HG03060 (cell line): ENCODE data around the gene SLC22A12.
"Not testable (repeated sequence)": the region's sequence is repeated elsewhere in the genome, so short reads cannot be mapped to it uniquely, and the experiment has no call there.

Experiments
- ATAC-seq: cut with Tn5 transposase; IDR thresholded peaks from one replicate; pipeline ENCODE4 v1.9.1; 2021; ENCODE audit warnings: low read depth, moderate number of reproducible peaks; ENCODE audit not compliant: unreplicated experiment

Gene SLC22A12

DNA sequence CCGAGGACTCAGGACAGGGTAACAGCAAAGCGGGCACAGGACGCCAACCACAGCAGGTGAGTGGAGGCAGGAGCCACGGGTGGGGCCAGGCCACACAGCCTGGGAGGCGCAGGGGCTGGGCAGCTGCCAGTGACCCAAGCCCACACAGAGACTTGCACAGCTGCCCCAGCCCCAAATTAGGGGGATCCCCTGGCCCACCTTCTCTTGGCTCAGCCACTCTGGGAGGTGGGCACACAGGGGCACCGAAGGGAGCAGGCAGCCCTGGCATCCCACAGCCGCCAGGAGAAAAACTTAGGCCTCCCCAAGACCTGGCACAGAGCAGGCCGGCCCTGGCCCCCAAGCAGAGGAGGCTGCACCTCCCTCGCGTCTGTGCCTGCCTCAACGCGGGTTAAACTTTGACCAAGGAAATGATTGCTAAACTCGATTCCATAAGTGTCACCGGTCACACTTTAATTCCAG, at the start of gene SLC22A12:
SLC22A12 (plus strand) TSS at position 458 of the 459 bp plus-strand sequence. CDS start 337 bp downstream, outside the sequence.
- ATAC-seq, result no peak

DNA sequence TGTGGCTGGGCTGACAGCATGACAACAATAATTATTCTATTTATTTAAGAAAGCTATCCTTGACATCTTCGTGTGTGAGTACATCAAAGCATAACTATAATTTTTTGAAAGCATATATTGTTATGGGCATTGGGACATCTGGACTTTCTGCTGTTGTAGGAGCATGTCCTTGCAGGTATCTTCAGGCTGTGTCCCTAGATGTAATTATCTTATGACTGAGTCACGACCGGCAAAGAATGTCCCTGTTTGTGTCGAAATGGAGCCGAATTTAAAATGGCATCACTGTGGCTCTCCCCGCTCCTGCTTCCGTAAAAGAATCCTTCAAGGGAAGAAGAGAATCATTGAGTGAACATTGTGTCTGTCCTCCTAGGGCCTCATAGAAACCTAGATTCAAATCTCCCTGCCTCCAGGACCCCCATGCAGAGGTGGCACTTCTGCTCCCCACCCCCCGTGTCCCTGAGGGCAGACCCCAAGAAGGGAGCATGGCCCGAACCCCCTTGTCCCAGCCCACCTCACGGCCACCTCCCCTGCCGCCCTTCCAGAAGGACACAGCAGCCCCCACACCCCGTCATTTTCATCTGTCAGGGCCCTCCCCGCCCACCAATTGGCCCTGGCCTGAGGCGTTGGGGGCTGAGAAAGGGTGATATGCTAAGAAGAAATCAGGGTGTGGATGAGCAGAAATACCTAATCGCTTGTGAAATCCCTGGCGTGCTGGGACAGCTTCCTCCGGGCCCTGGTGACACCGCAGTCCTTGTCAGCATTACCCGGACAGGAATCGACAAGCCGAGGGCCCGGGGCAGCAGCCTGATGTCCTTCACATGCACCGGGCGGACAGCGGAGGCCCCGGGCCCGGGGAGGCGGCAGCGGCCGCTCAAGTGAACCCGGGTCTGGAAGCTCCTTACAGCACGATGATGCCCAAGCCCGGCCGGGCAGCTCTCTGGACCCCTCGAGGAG, 48.6 kb upstream of the SLC22A12 start:
- ATAC-seq, result no peak

DNA sequence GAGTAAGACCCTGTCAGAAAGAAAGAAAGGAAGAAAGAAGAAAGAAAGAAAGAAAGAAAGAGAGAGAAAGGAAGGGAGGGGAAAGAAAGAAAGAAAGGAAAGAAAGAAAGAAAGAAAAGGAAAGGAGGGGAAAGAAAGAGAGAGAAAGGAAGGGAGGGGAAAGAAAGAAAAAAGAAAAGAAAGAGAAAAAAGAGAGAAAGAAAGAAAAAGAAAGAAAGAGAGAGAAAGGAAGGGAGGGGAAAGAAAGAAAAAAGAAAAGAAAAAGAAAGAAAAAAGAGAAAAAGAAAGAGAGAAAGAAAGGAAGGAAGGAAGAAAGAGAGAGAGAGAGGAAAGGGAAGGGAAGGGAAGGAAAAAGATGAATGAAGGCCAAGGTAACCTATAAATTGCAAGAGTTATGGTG, 47.2 kb upstream of the SLC22A12 start:
- ATAC-seq, result no peak

DNA sequence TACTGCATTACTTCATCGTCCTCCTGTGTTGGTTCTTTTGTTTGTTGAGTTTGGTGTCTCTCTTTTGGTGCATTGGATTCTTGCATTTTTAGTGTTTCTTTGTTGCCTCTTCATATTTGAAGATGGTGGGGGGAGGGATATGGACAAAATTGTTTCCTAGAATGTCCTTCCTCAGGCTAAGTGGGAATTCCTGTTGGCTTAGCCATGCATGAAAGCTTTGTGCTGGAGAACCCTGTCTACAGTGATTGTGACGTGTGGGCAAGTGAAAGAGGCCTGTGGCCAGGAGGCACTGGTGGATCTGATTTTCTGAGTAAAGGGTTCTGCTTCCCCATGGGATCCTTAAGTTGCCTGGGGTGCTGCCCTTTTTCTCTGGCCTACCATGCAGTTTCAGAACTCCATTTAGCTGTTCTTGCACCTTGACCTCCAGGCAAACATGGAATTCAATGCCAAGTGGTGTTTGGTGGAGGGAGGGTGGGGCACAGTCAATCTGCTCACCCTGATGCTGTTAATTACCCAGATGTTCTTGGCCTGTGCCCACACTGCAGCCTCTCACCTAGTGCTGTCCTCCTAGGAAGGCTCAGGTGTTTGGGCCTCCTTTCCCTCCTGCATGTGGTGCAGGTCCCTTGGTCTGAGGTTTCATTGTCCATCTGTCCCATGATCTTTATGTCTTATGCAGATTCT, 46.3 kb upstream of the SLC22A12 start:
- no peak for ATAC-seq

DNA sequence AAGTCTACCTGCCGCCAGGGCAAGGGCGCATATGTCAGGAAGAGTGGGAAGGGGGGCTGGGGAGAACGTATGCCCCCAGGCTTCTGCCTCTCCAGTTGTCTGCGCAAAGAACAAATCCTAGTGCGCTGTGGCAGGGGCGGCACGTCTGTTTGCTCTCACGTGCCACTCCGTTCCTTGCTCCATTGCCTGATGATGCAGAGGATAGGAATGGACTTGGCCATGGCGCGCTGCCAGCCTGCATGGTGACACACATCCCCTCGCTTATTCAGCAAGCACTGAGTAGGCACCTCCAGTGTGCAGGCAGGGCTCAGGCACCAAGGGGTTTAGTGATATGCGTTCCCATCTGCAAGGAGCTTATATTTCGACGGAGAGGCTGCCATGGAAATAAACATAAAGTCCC, 45.4 kb upstream of the SLC22A12 start:
- ATAC-seq, result no peak

DNA sequence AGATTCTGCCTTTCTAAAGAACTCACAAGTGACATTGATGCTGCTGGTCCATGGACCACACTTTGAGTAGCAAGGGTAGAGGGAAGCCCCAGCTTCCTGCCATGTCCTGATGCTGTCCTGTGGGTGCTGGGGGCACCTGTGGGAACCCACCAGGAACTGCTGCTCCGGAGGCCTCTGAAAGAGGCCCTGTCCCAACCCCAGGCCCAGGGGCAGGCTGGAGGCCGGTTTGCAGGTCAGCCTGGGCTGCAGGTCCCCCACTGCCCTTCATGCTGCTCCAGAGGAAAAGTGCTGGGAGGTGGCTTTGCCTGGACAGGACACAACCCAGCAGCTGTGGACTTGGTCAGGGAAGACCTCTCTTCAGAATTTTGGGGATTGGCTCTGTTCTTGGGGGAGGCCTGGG, 44.8 kb upstream of the SLC22A12 start:
- ATAC-seq, result no peak

DNA sequence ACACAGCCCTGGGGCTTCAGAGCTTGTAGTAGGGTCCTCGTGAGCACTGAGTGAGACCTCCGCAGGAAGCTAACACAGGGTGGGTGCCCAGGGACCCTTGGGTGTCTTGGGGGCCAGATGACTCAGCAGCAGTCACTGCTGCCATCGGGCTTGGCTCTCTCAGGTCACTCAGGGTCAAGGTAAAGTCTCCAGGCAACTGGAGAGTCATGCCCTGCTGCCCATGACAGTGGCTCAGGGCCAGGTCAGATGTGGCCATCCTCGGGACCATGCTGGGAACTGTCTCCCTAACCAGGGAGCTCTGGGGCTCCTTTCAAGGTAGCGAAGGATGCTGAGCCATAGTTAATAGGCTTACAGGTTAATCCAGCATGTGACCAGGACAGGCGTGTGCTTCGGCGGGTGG, 44.4 kb upstream of the SLC22A12 start:
- ATAC-seq, result no peak

DNA sequence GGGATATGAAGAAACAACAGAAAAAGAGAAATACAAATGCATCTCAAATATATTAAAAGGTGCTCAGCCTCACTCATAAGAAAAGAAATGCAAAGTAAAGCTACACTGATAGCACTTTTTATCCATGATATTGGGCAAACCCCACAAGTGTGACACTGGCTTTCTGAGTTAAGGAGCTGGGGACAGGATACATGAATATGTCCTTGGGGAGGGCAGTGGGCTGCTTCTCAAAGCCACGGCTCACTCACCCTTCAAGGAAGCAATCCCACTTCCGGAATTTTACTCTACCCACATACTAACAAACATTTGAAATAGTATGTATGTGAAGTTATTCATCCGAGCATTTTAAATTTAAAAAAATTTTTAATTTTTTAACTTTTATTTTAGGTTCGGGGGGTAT, 41.1 kb upstream of the SLC22A12 start:
- no peak for ATAC-seq

DNA sequence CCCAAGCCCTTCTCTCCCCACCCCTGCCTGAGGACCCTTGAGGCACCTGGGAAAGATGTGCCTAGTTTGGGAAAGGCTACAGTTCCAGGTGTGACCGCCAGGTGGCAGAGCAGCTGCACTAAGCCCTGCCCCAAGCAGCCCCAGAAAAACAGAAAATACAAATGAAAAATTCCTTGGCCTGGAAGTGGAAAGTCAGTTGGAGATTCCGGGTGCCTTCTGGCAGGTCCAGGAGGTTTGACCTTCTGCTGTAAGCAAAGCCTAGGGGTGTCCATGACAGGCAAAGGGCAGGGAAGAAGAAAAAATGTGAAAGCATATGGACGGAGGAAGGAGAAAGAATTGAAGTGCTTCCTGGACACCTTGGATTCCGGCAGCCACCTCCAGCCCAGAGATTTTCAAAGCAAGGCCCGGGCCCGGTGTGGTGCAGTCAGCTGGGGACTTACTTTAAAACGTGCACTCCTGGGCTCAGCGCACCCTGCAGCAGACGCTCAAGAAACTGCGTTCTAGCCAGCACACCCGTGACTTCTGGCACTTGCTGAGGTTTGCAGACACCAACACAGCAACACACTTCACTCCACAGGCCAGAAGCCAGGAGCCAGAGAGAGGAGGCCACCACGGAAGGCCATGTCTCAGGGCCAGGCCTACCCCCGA, 37.3 kb upstream of the SLC22A12 start:
- no peak for ATAC-seq

DNA sequence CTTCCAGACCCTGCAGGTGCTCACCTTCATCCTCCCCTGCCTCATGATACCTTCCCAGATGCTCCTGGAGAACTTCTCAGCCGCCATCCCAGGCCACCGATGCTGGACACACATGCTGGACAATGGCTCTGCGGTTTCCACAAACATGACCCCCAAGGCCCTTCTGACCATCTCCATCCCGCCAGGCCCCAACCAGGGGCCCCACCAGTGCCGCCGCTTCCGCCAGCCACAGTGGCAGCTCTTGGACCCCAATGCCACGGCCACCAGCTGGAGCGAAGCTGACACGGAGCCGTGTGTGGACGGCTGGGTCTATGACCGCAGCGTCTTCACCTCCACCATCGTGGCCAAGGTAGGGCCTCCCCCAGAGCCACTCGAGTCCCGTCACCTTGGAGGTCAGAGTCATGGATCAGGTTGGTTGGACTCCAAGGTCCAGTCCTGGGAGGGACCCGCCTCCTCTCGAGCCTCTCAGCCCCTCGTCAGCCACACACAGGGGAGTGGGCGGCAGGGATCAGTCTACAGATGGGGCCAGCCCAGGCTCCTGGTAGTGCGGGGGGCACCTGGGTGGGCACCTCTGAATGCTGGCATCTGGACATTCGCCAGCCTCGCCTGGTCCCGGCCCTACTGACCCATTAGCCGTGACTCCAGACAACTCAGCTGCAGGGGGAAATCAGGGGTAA, 34.8 kb upstream of the SLC22A12 start:
- no peak for ATAC-seq

DNA sequence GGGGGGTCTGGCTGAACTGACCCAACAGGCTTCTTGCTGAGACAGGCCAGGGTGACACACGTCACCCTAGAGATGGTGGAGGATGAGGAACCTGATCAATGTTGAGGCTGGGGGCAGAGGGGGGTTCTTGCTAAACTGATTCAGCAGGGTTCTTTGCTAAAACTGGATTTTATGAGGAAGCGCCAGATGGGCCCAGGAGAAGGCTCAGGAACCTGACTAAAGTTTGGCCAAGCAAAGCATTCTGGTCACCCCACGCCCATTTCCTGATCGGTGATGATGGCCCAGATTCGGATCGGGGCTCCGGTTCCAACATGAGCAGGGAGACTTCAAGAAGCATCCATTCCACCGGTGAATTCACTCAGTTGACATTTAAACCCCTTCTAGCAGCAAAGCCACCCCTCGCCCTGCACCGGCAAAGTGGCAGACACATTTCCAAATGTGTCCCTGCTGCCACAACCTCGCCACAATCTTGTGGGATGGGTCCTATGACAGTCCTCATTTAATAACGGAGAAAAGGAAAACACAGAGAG, 34.2 kb upstream of the SLC22A12 start:
- no peak for ATAC-seq

DNA sequence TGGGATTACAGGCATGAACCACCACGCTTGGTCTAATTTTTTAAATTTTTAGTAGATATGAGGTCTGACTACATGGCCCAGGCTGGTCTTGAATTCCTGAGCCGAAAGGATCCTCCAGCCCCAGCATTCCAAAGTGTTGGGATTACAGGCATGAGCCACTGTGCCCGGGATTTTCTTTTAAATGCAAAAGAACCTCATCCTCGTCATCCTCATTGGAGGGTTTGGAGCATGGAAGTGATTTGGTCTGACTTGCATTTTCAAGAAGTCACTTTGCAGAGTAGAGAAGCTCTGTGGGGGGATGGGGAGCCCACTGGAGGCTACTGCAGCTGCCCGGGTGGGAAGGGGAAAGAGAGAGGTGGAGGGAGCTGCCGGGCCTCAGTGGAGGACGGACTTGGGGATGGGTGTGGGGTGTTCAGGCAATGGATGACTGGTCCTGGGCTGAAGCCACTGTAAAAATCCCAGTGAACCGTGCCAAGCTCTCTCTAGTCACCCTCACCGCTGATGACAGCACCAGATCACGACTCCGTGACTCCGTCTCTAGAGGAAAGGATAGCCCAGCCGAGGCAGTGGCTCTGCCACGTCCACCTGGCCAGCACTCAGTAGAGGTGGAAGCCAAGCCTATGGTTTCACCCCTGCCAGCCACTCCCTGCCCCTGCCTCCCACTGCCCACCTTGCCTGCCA, 32.8 kb upstream of the SLC22A12 start:
- ATAC-seq, result no peak

DNA sequence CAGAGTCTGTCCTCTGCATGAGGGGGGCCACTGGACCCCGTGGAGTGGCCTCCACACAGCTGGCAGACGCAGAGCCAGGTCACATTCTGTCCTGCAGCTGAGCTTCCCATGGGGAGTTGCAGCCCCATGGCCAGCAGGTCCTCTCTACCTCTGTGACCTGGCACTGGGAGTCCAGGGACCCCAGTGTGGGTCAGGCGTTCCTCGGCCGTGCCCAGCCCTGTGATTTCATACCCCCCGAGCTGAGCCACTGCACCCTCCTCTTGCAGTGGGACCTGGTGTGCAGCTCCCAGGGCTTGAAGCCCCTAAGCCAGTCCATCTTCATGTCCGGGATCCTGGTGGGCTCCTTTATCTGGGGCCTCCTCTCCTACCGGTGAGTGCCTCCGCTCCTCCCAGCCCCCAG, 32.2 kb upstream of the SLC22A12 start:
- ATAC-seq, result no peak

DNA sequence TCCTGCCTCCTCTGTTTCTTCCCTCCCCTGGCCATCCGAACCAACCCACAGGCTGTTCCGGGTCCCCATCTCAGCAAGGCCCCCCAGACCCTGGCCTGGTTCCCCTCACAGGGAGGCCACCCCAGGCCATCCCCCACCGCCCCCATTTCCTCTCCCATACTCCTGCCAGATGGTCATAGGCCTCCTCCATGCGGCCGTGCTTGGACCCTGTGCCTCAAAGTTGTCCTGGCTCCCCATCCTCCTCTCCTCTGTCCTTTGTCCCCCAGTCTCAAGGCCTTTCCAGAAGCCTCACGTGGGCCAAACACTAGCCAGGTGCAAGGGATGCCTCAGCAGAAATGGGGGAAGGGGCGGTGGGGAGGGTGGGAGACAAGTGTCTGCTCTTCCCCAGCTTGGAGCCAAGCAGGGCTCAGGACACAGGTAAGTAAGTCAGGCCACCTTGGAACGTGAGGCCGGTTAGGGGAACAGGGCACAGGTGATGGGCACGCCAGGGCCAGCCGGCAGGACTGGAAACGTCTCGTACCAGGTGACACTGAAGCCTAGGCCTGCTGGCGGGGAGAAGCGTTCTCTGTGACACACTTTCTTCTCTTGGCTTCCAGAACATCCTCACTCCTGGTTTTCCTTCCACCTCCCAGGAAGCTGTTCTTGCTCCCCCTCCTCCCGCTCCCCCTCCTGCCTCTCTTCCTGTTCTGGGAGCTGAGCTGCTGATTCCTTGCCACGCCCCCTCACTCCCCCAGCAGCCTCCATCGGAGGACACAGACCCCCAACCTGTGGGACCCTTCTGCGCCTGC, 31.5 kb upstream of the SLC22A12 start:
- ATAC-seq, result no peak

DNA sequence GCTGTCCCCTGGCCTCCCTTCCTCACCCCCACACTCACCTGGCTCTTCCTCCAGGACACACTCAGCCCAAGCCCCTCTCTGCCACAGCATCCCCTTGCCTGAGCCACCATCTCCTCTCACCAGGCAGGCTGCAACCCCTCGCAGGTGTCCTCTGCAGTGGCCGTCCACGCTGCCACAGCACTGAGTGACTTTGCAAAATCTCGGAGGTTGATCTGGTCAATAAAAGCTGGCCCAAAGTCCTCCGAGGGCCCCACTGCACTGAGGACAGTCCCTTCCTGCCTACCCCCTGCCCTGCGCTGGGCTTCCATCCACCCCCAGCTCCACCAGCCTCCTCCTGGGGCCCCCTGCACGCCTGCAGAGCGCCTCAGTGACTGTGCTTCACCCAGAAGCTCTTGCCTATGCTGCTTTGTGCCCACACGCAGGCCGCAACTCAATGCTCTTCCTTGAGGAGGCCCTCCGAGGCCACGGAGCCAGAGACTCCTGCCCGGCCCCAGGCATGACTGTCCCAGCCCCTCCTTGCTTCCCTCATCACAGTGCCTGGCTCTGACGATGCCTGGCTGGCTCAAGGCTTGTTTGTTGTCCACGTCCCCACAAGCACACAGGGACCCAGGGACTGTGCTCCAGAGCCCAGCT, 30.8 kb upstream of the SLC22A12 start:
- ATAC-seq, result no peak

DNA sequence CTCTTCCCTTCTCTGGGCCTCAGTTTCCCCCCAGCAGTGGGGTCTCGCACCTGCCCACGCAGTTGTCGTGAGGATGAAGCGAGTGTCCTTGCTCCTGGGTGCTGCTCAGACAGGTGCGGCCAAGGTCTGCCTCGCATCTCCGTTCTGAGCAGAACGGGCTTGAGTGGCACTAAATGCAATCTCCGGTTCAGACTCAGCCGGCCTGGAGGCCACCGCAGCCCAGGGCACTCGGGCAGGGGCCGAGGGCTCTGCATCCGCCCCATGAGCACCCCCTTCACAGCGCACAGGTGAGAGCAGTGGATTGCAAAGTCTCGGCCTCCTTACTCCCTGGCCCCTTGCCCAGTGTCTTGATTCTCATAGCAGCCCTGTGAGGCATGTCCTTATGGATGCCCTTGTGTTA, 30.1 kb upstream of the SLC22A12 start:
- no peak for ATAC-seq

DNA sequence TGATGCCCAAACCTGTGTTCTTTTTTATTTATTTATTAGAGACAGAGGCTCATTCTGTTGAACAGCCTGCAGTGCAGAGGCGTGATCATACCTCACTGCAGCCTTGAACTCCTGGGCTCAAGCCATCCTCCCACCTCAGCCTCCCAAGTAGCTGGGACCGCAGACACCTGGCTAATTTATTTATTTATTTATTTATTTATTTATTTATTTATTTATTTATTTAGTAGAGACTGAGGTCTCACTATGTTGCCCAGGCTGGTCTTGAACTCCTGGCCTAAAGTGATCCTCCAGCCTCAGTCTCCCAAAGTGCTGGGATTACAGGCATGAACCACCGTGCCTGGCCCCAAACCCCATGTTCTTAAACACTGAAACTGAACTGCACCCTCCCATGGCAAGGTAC, 29.6 kb upstream of the SLC22A12 start:
- ATAC-seq, result not testable (repeated sequence)

DNA sequence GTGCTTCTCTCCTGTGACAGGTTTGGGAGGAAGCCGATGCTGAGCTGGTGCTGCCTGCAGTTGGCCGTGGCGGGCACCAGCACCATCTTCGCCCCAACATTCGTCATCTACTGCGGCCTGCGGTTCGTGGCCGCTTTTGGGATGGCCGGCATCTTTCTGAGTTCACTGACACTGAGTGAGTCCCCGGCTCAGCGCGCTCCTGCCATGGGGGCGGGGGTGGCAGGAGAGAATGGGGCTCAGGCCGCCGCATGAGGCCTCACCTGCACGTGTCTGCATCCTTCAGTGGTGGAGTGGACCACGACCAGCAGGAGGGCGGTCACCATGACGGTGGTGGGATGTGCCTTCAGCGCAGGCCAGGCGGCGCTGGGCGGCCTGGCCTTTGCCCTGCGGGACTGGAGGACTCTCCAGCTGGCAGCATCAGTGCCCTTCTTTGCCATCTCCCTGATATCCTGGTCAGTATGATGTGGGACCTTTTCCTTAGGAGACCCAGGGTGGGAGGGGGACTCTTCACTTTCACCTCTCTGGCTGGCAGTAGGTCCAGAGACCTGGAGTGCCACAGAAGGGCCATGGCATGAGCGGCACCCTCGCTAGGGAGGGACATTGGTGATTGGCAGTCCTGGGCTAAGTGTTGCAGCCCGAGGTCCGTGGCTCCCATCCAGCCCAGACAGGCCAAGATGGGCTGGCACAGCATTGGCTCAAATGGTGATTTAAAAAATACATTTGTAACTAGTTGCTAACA, 28.9 kb upstream of the SLC22A12 start:
- ATAC-seq, result no peak
